ENCODE data around the gene NDRG4.
A peak's percentile ranks its signal among the peaks of the same experiment; 100 is the strongest.

NDRG4 gene

DNA sequence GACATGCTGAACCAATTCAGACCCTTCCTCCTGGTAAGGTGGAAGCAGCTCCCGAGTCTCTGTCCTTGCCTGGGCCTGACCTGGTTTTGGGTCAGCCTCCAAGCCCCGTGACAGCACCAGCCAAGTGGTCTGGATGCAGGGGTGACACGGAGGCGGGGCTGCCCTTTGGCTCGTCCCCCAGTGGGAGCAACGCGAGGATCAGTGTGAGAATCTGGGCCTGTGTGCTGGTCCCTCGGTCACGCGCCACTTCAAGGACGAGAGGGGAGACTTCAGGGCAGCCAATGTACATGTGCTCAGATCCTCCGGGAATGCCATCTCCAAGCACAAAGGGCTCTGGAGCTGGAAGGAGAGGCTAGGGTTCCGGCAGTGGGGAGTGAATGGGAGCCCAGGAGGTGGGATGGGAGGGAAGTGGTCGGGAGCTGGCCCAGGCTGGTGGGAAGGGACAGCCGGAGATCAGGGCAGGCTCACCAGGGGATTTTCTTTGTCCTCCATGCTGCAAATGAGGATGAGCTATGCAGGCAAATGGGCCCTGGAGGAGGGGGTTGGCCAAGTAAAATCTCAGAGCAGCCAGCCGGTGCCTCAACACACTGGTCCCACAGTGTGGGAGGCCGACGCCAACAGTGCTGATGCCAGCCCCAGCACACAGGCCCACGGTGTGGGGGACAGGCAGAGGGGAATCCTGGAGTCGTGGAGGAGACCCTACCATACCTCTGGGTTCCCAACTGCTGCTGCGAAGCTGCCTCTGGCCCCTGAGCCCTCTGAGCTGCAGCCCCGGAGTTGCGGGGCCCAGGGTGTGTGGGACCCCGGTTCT is 4.2 kb upstream of the NDRG4 start:
- Histone ChIP-seq H3K4me2 (peak overlapping the region; percentile 35 to 86 (median 72)), H3K27me3 (peaks cover 8 to 14% (median 10%) of the 10 kb centered on the region in 11 experiments), H3K36me3 (no peaks in the 10 kb centered on the region), H3K9ac (peak overlapping the region in 10 of 11 experiments; percentile 14 to 68 (median 52); a peak in 14 of 22 replicates), H4K20me1 (peaks cover 0 to 6% (median 0%) of the 10 kb centered on the region in 11 experiments; a peak in 1 of 22 replicates), H3K4me1 (peaks cover 7 to 61% (median 53%) of the 10 kb centered on the region in 10 experiments), H3K4me3 (peak overlapping the region in 5 of 10 experiments; percentile 2 to 43 (median 27); a peak in 5 of 20 replicates), H3K27ac (peak overlapping the region in 10 of 11 experiments; percentile 32 to 79 (median 62); a peak in 17 of 22 replicates), H3K9me3 (replicated peaks in 1 of 11) (no peaks in the 10 kb centered on the region)
- TF ChIP-seq Cebpa-rat (IDR thresholded peaks at IDR 0.05) = no peak

DNA sequence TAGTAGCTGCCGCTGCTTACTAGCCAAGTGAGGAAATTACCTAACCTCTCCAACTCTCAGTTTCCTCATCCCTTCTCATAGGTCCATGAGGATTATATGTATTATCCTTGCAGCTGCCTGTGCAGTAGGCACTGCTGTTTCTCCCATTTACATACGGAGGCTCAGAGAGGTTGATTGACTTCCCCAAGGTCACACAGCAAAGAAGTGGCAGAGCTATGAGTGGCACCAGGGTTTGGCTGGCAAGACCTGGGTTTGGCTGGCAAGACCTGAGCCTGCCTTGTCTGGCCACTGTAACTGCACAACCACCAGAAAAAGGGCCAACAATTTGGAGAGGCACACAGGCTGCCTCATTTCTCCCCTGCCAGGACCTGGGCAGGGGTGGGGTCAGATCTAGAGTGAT is 2.5 kb upstream of the NDRG4 start:
- peaks cover 24 to 32% (median 27%) of the 10 kb centered on the region in 11 experiments for H3K27me3 ChIP-seq
- H3K36me3 ChIP-seq = no peaks in the 10 kb centered on the region
- H3K4me1 ChIP-seq = peaks cover 12 to 69% (median 58%) of the 10 kb centered on the region in 10 experiments
- no peak for TF ChIP-seq Cebpa-rat (IDR thresholded peaks at IDR 0.05)
- H3K27ac ChIP-seq = no peak overlapping the region
- H3K9me3 ChIP-seq (replicated peaks in 1 of 11) = no peaks in the 10 kb centered on the region
- H3K9ac ChIP-seq = no peak overlapping the region
- no peak overlapping the region for H3K4me2 ChIP-seq
- H3K4me3 ChIP-seq = no peak overlapping the region
- peaks cover 0 to 14% (median 0%) of the 10 kb centered on the region in 11 experiments; a peak in 3 of 22 replicates for H4K20me1 ChIP-seq

DNA sequence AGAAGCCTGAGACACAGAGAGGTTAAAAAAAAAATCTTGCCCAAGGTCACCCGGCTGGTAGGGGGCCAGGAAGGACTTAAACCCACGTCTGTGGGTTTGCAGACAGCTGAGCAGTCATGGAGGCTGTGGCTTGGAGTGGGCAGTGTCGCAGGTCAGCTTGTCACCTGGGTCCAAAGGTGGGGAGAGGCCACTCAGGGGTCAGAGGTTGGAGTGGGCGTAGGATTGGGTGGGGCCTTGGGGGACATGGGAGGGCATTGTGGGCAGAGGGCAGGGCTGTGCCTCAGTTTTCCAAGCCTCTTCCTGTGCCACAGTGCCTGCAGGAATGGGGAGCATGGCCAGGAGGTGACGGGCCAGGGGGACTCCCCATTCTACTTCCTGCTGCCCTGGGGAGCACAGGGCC is 2.0 kb upstream of the NDRG4 start:
- H3K4me1 ChIP-seq = peaks cover 12 to 65% (median 53%) of the 10 kb centered on the region in 10 experiments
- no peak overlapping the region for H3K9ac ChIP-seq
- no peaks in the 10 kb centered on the region for H3K9me3 ChIP-seq (replicated peaks in 1 of 11)
- no peak overlapping the region for H3K4me2 ChIP-seq
- H3K27ac ChIP-seq = no peak overlapping the region
- H3K36me3 ChIP-seq = no peaks in the 10 kb centered on the region
- no peak overlapping the region for H3K4me3 ChIP-seq
- H3K27me3 ChIP-seq = peaks cover 24 to 36% (median 30%) of the 10 kb centered on the region in 11 experiments
- no peak for TF ChIP-seq Cebpa-rat (IDR thresholded peaks at IDR 0.05)
- H4K20me1 ChIP-seq = peaks cover 0 to 14% (median 0%) of the 10 kb centered on the region in 11 experiments; a peak in 5 of 22 replicates

DNA sequence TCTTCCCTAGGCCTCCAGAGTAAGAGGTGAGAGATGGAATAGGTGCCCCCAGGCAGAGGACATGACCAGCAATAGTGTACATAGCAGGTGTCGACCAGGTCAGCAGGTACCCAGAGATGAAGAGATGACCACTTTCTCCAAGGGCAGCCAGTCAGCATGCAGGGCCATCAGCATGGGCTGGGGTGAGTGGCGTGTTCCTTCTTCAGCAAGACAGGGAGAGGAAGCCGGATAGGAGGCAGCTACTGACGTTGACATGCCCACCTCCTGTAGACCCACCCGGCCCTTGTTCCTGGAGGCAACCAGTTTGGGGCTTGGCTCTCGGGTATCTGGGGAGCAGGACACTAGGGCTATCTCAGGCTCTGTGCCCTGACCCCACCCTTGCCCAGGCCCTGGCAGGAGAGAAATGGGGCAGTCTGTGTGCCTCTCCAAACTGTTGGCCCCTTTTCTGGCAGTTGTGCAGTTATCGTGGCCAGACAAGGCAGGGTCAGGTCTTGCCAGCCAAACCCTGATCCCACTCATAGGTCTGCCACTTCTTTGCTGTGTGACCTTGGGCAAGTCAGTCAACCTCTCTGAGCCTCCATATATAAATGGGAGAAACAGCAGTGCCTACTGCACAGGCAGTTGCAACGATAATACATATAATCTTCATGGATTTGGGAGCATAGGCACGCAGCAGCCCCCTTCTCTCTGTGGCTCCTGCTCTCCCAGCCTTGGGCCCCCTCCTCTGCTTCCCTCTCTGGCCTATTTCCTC is 1.4 kb upstream of the NDRG4 start:
- no peak for TF ChIP-seq Cebpa-rat (IDR thresholded peaks at IDR 0.05)
- no peaks in the 10 kb centered on the region for H3K9me3 ChIP-seq (replicated peaks in 1 of 11)
- H3K4me3 ChIP-seq = no peak overlapping the region
- H3K27me3 ChIP-seq = peaks cover 24 to 37% (median 31%) of the 10 kb centered on the region in 11 experiments
- no peak overlapping the region for H3K4me2 ChIP-seq
- no peak overlapping the region for H3K27ac ChIP-seq
- H4K20me1 ChIP-seq = peaks cover 0 to 14% (median 0%) of the 10 kb centered on the region in 11 experiments; a peak in 5 of 22 replicates
- H3K9ac ChIP-seq = no peak overlapping the region
- no peaks in the 10 kb centered on the region for H3K36me3 ChIP-seq
- H3K4me1 ChIP-seq = peaks cover 12 to 61% (median 48%) of the 10 kb centered on the region in 10 experiments

DNA sequence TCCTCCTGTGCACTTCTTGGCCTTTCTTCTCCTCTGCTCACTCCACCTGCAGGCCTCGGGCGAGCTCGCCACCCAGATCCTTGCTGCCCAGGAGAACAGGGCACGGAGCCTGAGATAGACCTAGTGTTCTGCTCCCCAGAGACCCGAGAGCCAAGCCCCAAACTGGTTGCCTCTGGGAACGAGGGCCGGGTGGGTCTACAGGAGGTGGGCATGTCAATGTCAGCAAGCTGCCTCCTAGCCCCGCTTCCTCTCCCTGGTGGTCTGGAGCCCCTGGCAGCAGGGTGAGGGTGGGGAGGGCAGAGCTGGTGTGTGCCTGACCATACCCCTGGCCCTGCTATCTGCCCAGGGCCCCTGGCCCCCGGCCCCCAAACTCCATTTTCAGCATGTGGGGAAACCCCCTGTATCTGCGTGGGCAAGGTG is 841 bp upstream of the NDRG4 start:
- peaks cover 0 to 14% (median 0%) of the 10 kb centered on the region in 11 experiments; a peak in 5 of 22 replicates for H4K20me1 ChIP-seq
- no peak overlapping the region for H3K4me2 ChIP-seq
- no peak overlapping the region for H3K27ac ChIP-seq
- no peaks in the 10 kb centered on the region for H3K36me3 ChIP-seq
- peaks cover 24 to 37% (median 31%) of the 10 kb centered on the region in 11 experiments for H3K27me3 ChIP-seq
- no peak overlapping the region for H3K4me3 ChIP-seq
- peaks cover 12 to 56% (median 44%) of the 10 kb centered on the region in 10 experiments for H3K4me1 ChIP-seq
- no peak overlapping the region for H3K9ac ChIP-seq
- TF ChIP-seq Cebpa-rat (IDR thresholded peaks at IDR 0.05) = no peak
- H3K9me3 ChIP-seq (replicated peaks in 1 of 11) = no peaks in the 10 kb centered on the region

DNA sequence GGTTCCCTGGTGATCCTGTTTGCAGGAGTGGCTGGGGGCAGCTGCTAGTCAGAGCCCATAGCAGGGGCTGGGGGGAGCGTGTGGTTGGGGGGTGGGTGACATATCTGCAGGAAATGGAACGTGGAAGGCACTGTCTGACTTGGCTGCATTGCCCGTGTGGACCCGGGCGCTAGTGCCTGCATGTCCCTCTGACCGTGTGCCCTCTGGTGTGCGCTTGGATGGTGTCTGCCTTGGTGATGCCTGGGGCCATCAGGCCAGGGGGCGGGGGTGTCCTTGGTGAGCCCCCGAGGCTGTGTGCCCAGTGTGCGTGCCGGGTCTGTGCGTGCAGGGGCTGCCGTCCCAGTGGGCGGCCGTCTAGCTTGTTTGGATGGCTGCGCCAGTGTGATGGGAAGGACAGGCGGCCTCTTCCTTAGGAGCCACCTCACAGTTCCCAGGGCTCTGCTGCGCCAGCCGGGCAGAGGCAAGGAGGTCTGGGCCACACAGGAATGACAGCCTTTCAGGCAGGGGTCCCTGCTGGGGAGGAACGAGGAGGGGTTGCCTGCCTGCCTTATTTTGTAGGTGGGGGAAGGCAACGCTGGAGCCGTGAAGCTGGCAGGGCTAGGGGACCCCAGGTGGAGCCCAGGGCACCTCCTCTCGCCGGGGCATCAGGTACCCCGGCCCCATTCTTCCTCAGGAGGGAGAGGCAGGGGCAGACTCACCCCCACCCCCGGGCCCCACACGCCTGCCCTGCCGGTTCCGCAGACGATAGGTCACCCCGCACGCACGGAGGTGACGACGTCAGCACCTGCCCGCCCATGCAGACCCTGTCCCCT is 693 bp downstream of the NDRG4 start:
- Histone ChIP-seq H3K9me3 (replicated peaks in 1 of 11) (no peaks in the 10 kb centered on the region), H3K27ac (no peak overlapping the region), H3K4me1 (peaks cover 7 to 41% (median 30%) of the 10 kb centered on the region in 10 experiments; a peak in 19 of 20 replicates), H3K36me3 (no peaks in the 10 kb centered on the region), H3K4me3 (peak overlapping the region in 9 of 10 experiments; percentile 37 to 63 (median 48); a peak in 17 of 20 replicates), H3K27me3 (peaks cover 24 to 37% (median 31%) of the 10 kb centered on the region in 11 experiments), H3K9ac (peak overlapping the region in 7 of 11 experiments; percentile 16 to 64 (median 52); a peak in 7 of 22 replicates), H4K20me1 (peaks cover 0 to 14% (median 0%) of the 10 kb centered on the region in 11 experiments; a peak in 5 of 22 replicates), H3K4me2 (peak overlapping the region; percentile 72 to 91 (median 86))
- TF ChIP-seq Cebpa-rat (IDR thresholded peaks at IDR 0.05) = no peak

DNA sequence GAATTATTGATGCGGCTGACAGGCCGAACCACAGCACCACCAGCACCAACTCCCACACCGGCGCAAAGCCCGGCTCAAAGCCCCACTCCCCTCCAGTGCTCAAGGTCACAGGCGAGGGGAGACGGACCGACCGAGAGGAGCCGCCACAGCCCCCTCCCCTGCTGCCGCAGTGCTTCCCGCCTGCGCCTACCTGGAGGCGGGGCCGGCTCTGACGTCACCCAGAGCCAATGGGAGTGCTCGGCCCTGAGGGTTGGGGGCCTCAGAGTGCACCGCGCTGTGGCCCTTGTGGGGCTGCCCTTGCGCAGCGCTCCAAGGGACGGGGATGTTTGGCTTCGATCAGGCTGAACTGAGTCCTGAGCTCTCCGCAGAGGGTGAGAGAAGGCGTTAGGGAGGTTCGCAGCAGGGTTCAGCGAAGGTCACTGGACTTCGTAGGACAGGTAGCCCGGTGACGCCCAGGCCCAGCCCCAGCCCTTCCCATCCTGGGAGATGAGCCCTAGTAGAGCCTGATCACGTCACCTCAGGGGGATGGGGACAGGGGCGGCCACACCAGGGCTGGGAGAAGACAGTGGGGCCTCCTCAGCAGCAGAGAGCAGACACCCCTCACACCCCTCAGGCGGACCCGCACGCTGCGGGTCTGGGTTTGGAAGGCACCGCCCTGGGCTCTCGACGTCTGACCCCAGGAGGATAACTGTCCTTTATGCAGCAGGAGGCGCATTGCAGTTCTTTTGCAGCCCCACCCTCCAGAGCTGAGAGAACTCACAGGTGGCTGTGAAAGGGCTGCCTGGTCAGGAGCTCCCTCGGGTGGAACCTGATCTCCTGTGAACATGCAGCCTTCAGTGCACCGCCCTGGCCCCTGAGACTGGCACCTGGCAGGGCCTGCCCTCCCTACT is 1.5 kb downstream of the NDRG4 start:
- Histone ChIP-seq H4K20me1 (peaks cover 0 to 8% (median 0%) of the 10 kb centered on the region in 11 experiments; a peak in 5 of 22 replicates), H3K27ac (no peak overlapping the region), H3K4me2 (peak overlapping the region; percentile 72 to 91 (median 86)), H3K9ac (peak overlapping the region in 9 of 11 experiments; percentile 16 to 64 (median 42); a peak in 10 of 22 replicates), H3K4me3 (peak overlapping the region; percentile 17 to 63 (median 48); a peak in 18 of 20 replicates), H3K36me3 (no peaks in the 10 kb centered on the region), H3K9me3 (replicated peaks in 1 of 11) (no peaks in the 10 kb centered on the region), H3K4me1 (peaks cover 5 to 33% (median 23%) of the 10 kb centered on the region in 10 experiments; a peak in 18 of 20 replicates), H3K27me3 (peaks cover 24 to 37% (median 31%) of the 10 kb centered on the region in 11 experiments)
- TF ChIP-seq Cebpa-rat (IDR thresholded peaks at IDR 0.05) = no peak
